Neural progenitor cell (in vitro differentiated cells): ENCODE results near the gene CHAD. TPM values are rescaled to one million over a fixed set of nuclear protein-coding genes. Genes with fewer than 3 reads are reported as not detected.

ENCODE experiments used
- DNase-seq: peaks from one replicate; pipeline ENCODE4 v3.0.0-alpha.2; 2016; ENCODE audit warnings: low spot score
- H2AFZ ChIP-seq: fragments of 200-600 bp; sonication (generic); replicated peaks from 2 replicates; pipeline ENCODE4 v1.6.1; 2016; ENCODE audit warnings: antibody characterized with exemption
- H3F3A ChIP-seq: fragments of 200-600 bp; sonication (generic); 2 replicates; pipeline ENCODE4 v1.6.1; 2016; ENCODE audit warnings: antibody characterized with exemption, low read depth
- H3K27ac ChIP-seq: fragments of 200-600 bp; sonication (generic); 2 replicates; pipeline ENCODE4 v1.5.1; 2016; ENCODE audit warnings: mild to moderate bottlenecking
- H3K27me3 ChIP-seq: fragments of 200-600 bp; sonication (generic); 2 replicates; pipeline ENCODE4 v1.6.1; 2016; ENCODE audit warnings: mild to moderate bottlenecking, moderate library complexity
- H3K36me3 ChIP-seq: fragments of 200-600 bp; sonication (generic); 2 replicates; pipeline ENCODE4 v1.5.1; 2016
- H3K4me1 ChIP-seq: fragments of 200-600 bp; sonication (generic); 2 replicates; pipeline ENCODE4 v1.6.1; 2016; ENCODE audit warnings: mixed run types
- H3K4me2 ChIP-seq: fragments of 200-600 bp; sonication (generic); 2 replicates; pipeline ENCODE4 v1.6.1; 2016
- H3K4me3 ChIP-seq: fragments of 200-600 bp; sonication (generic); 2 replicates; pipeline ENCODE4 v1.5.1; 2016
- H3K79me2 ChIP-seq: fragments of 200-600 bp; sonication (generic); 2 replicates; pipeline ENCODE4 v1.6.1; 2016; ENCODE audit warnings: low read depth
- H3K9ac ChIP-seq: fragments of 200-600 bp; sonication (generic); 2 replicates; pipeline ENCODE4 v1.6.1; 2016
- H3K9me3 ChIP-seq: fragments of 200-600 bp; sonication (generic); 2 replicates; pipeline ENCODE4 v1.5.1; 2016; ENCODE audit warnings: low read depth
- H4K20me1 ChIP-seq: fragments of 200-600 bp; sonication (generic); 2 replicates; pipeline ENCODE4 v1.6.1; 2016; ENCODE audit warnings: low read depth
- H3K27ac Mint-ChIP-seq: 3 replicates; pipeline ENCODE4 v1.8.0; 2021; ENCODE audit warnings: mixed read lengths
- H3K27me3 Mint-ChIP-seq: 2 replicates; pipeline ENCODE4 v1.8.0; 2022; ENCODE audit warnings: low read depth, mild to moderate bottlenecking, inconsistent platforms, moderate library complexity, mixed read lengths; ENCODE audit not compliant: insufficient read depth
- H3K36me3 Mint-ChIP-seq: 3 replicates; pipeline ENCODE4 v1.8.0; 2021; ENCODE audit warnings: mixed read lengths
- H3K4me1 Mint-ChIP-seq: 3 replicates; pipeline ENCODE4 v1.8.0; 2021; ENCODE audit warnings: mixed read lengths
- H3K4me3 Mint-ChIP-seq: 3 replicates; pipeline ENCODE4 v1.8.0; 2021; ENCODE audit warnings: mild to moderate bottlenecking, moderate library complexity, mixed read lengths
- H3K9me3 Mint-ChIP-seq: 3 replicates; pipeline ENCODE4 v1.8.0; 2020; ENCODE audit warnings: mixed read lengths
- CTCF ChIP-seq: fragments of 200-600 bp; sonication (generic); IDR thresholded peaks from 2 replicates; pipeline ENCODE4 v1.5.1; 2017; ENCODE audit warnings: antibody characterized with exemption, mild to moderate bottlenecking
- EZH2 ChIP-seq: fragments of 200-600 bp; sonication (generic); IDR thresholded peaks from 2 replicates; pipeline ENCODE4 v1.6.1; 2017; ENCODE audit warnings: antibody characterized with exemption, mild to moderate bottlenecking, moderate library complexity
- EZH2phosphoT487 ChIP-seq: fragments of 200-600 bp; sonication (generic); IDR thresholded peaks from 2 replicates; pipeline ENCODE4 v1.6.1; 2017; ENCODE audit warnings: antibody characterized with exemption
- total RNA-seq: library from RNA; depleted of rRNA; stranded (reverse); fragments of >200 nt; gene quantifications from 2 replicates; pipeline ENCODE4 v1.2.3, GENCODE V29; 2015; ENCODE audit warnings: low replicate concordance

The CHAD gene
- not detected in 2 replicates for total RNA-seq

GRCh38 chr17:50468304-50469207 lies at the start of gene CHAD:
CHAD (minus strand) TSS chr17:50468880; CDS start chr17:50468813, 67 bp downstream.
- Mint-ChIP-seq H3K4me3 (peak within 1 kb of the TSS; percentile 69), H3K36me3 (no peaks in the 10 kb centered on the region), H3K4me1 (peaks cover 15% of the 10 kb centered on the region), H3K9me3 (no peaks in the 10 kb centered on the region), H3K27me3 (peaks cover 48% of the 10 kb centered on the region), H3K27ac (no peak within 1 kb of the TSS)
- peaks cover 60% of the 10 kb centered on the region for H3K27me3 ChIP-seq
- peak within 1 kb of the TSS; percentile 62 for H3K4me3 ChIP-seq
- no peaks in the 10 kb centered on the region for H3K79me2 ChIP-seq
- TF ChIP-seq EZH2 (peak; percentile 81), EZH2phosphoT487 (no peak), CTCF (no peak)
- peaks cover 5% of the 10 kb centered on the region for H4K20me1 ChIP-seq
- peak within 1 kb of the TSS; percentile 94 for H3K4me2 ChIP-seq
- no peak within 1 kb of the TSS for H3K27ac ChIP-seq
- H3F3A ChIP-seq: no peaks in the 10 kb centered on the region
- no peaks in the 10 kb centered on the region for H3K36me3 ChIP-seq
- peak within 1 kb of the TSS; percentile 57 for H2AFZ ChIP-seq
- no peaks in the 10 kb centered on the region for H3K9me3 ChIP-seq
- H3K9ac ChIP-seq: no peak within 1 kb of the TSS
- peak; percentile 54 for DNase-seq
- peaks cover 10% of the 10 kb centered on the region for H3K4me1 ChIP-seq

- no peaks in the 10 kb centered on the region for H3K9me3 ChIP-seq
- no peaks in the 10 kb centered on the region for H3K27me3 ChIP-seq
- H3K4me3 ChIP-seq: no peak overlapping the region
- peaks cover 10% of the 10 kb centered on the region for H3K27me3 Mint-ChIP-seq
- H3K9ac ChIP-seq: no peak overlapping the region
- no peak overlapping the region for H2AFZ ChIP-seq
- DNase-seq: no peak
- H3K27ac Mint-ChIP-seq: no peak overlapping the region
- no peaks in the 10 kb centered on the region for H3F3A ChIP-seq
- TF ChIP-seq EZH2 (no peak), CTCF (no peak), EZH2phosphoT487 (no peak)
- H3K4me3 Mint-ChIP-seq: no peak overlapping the region
- peaks cover 34% of the 10 kb centered on the region for H3K4me1 Mint-ChIP-seq
- peaks cover 11% of the 10 kb centered on the region for H3K4me1 ChIP-seq
- H3K36me3 ChIP-seq: no peaks in the 10 kb centered on the region
- H4K20me1 ChIP-seq: no peaks in the 10 kb centered on the region
- no peaks in the 10 kb centered on the region for H3K36me3 Mint-ChIP-seq
- no peak overlapping the region for H3K4me2 ChIP-seq
- no peaks in the 10 kb centered on the region for H3K9me3 Mint-ChIP-seq
- no peaks in the 10 kb centered on the region for H3K79me2 ChIP-seq
- no peak overlapping the region for H3K27ac ChIP-seq
Observed at GRCh38 chr17:50517504-50518383, 49.1 kb upstream of the CHAD start.

GRCh38 chr17:50517011-50517410 lies 48.3 kb upstream of the CHAD start:
- Histone ChIP-seq H3K9me3 (no peaks in the 10 kb centered on the region), H2AFZ (no peak overlapping the region), H3K4me1 (peaks cover 11% of the 10 kb centered on the region), H3K9ac (no peak overlapping the region), H3K27ac (no peak overlapping the region), H3K36me3 (no peaks in the 10 kb centered on the region), H3K4me2 (no peak overlapping the region), H3K4me3 (no peak overlapping the region), H3K79me2 (no peaks in the 10 kb centered on the region), H4K20me1 (no peaks in the 10 kb centered on the region), H3K27me3 (no peaks in the 10 kb centered on the region), H3F3A (no peaks in the 10 kb centered on the region)
- Mint-ChIP-seq H3K36me3 (no peaks in the 10 kb centered on the region), H3K9me3 (no peaks in the 10 kb centered on the region), H3K27ac (no peak overlapping the region), H3K4me3 (no peak overlapping the region), H3K27me3 (peaks cover 15% of the 10 kb centered on the region), H3K4me1 (peaks cover 36% of the 10 kb centered on the region)
- DNase-seq: no peak
- no peak for TF ChIP-seq EZH2
- TF ChIP-seq EZH2phosphoT487: no peak
- no peak for TF ChIP-seq CTCF
